ENCODE measurements around the gene PTPN20.

The PTPN20 gene

GRCh38 chr10:47025253-47025539 lies 114.0 kb downstream of the PTPN20 start:
- in situ Hi-C loops (cut with MboI; ENCODE audit: low pct_unique_long_range_greater_than_20kb, low sequenced_read_pairs, unreplicated experiment), result loop anchor here (10.0 kb wide), 1 partner anchor 290 kb away; no protein-coding TSS in a partner anchor
- DNase-seq (ENCODE audit: low spot score), result no peak
- no peak for TF ChIP-seq CTCF (IDR thresholded peaks at IDR 0.05; ENCODE audit: extremely low read depth, insufficient read depth, missing control alignments)

- in situ Hi-C loops (cut with MboI; ENCODE audit: low pct_unique_long_range_greater_than_20kb, low sequenced_read_pairs, unreplicated experiment), result loop anchor here (10.0 kb wide), 1 partner anchor 289 kb away; no protein-coding TSS in a partner anchor
- TF ChIP-seq CTCF (IDR thresholded peaks at IDR 0.05; ENCODE audit: extremely low read depth, insufficient read depth, missing control alignments), result no peak
- no peak for DNase-seq (ENCODE audit: low spot score)
Measured at GRCh38 chr10:47025540-47026300, 114.5 kb downstream of the PTPN20 start.

- in situ Hi-C loops (cut with MboI; ENCODE audit: low pct_unique_long_range_greater_than_20kb, low sequenced_read_pairs, unreplicated experiment), result loop anchor here (10.0 kb wide), 1 partner anchor 288 kb away; no protein-coding TSS in a partner anchor
- no peak for DNase-seq (ENCODE audit: low spot score)
- TF ChIP-seq CTCF (IDR thresholded peaks at IDR 0.05; ENCODE audit: extremely low read depth, insufficient read depth, missing control alignments), result no peak
Measured at GRCh38 chr10:47026301-47027107, 115.3 kb downstream of the PTPN20 start.

- TF ChIP-seq CTCF (IDR thresholded peaks at IDR 0.05; ENCODE audit: extremely low read depth, insufficient read depth, missing control alignments), result no peak
- no peak for DNase-seq (ENCODE audit: low spot score)
- in situ Hi-C loops (cut with MboI; ENCODE audit: low pct_unique_long_range_greater_than_20kb, low sequenced_read_pairs, unreplicated experiment), result loop anchor here (10.0 kb wide), 1 partner anchor 288 kb away; no protein-coding TSS in a partner anchor
Measured at GRCh38 chr10:47027108-47027783, 116.0 kb downstream of the PTPN20 start.

GRCh38 chr10:47027784-47028260 lies 116.6 kb downstream of the PTPN20 start:
- no peak for TF ChIP-seq CTCF (IDR thresholded peaks at IDR 0.05; ENCODE audit: extremely low read depth, insufficient read depth, missing control alignments)
- DNase-seq (ENCODE audit: low spot score), result no peak
- in situ Hi-C loops (cut with MboI; ENCODE audit: low pct_unique_long_range_greater_than_20kb, low sequenced_read_pairs, unreplicated experiment), result loop anchor here (10.0 kb wide), 1 partner anchor 287 kb away; no protein-coding TSS in a partner anchor

GRCh38 chr10:47028466-47028865 lies 117.2 kb downstream of the PTPN20 start:
- in situ Hi-C loops (cut with MboI; ENCODE audit: low pct_unique_long_range_greater_than_20kb, low sequenced_read_pairs, unreplicated experiment), result loop anchor here (10.0 kb wide), 1 partner anchor 286 kb away; no protein-coding TSS in a partner anchor
- DNase-seq (ENCODE audit: low spot score), result no peak
- no peak for TF ChIP-seq CTCF (IDR thresholded peaks at IDR 0.05; ENCODE audit: extremely low read depth, insufficient read depth, missing control alignments)
